ENCODE measurements around the gene MAP3K5. TPM values are rescaled to one million over a fixed set of nuclear protein-coding genes. Genes with fewer than 3 reads are reported as not detected.

The MAP3K5 gene
- polyA plus RNA-seq, 3 donors = 6.0 to 8.4 (median 6.6) TPM

DNA sequence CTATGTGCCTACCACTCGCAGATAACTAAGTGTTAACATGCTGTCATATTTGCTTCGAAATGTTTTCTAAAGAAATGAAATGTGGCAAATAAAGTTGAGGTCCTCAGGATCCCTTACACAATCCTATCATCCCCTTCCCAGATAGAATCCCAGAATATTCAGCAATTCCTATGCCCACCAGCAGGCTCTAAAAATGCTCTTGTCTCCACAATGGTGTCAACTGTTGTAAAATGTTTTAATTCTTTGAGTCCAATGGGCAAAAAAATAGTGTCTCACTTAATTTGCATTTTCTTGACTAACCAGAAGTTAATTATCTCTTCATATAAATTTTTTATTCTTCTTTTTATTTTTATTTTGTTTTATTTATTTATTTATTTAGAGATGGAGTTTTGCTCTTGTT is 138.2 kb downstream of the MAP3K5 start:
- DNase-seq = no peak

GRCh38 chr6:136652656-136653055 is 139.6 kb downstream of the MAP3K5 start:
- DNase-seq = no peak

DNA sequence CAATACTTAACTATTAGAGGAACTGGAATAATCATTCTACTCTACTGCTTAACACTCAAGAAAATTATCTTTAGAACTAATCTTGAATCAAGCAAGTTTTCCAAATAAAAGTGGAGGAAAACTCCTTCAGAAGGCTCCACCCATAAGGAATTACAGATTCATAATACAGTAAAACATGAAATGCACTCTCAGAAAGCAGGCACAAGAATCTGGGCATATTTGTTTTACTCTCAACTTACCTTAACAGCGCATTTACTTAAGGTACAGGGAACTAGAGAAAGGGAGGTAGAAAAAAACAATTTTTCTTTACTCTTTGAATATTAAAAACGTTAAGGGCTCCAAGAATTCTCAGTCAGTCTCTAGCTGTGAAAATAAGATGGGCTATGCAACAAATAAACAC is 140.3 kb downstream of the MAP3K5 start:
- DNase-seq = no peak

DNA sequence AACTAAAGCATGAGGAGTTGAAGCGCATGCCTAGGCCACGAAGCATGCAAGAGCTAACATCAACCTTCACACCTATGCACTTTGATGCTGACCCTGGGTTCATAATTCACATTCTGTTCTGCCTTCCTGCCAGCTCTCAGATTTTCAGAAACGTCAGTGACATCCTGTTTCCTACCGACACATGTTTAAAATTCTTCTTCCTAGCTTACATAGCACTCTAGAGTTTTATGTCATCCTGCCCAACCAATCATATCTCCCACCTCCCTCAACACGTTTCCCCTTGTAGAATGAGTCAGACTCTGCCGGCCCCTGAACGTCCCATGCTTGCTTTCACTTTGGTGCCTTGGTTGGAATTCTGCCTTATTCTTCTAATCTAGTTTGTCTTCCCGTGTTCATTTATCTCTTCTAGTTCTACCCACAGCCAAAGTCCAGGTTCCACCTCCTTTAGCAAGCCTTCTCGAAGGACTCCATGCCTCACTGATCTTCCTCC is 144.9 kb downstream of the MAP3K5 start:
- no peak for DNase-seq

DNA sequence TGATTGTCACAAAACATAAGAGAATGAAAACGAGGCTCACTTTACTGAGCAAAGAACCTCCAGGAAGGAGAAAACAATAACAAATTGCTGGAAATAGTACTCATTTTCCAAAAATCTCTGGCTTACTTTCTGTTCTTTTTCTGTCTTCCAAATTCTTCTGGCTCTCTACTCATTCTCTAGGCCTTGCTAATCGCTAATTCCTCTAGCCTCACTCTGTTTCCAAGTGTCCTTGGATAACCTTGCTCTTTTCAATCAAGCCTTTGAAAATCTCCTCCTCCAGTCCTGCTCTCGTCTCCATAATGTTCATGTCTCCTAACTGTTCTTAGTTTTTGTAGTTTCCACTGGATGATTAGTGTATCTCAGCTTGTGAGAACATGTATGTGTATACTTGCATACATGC is 145.9 kb downstream of the MAP3K5 start:
- DNase-seq = no peak

GRCh38 chr6:136644597-136644952 is 147.7 kb downstream of the MAP3K5 start:
- no peak for DNase-seq

- peak; percentile 84 for DNase-seq
Measured at GRCh38 chr6:136643850-136644596, 148.3 kb downstream of the MAP3K5 start.

DNA sequence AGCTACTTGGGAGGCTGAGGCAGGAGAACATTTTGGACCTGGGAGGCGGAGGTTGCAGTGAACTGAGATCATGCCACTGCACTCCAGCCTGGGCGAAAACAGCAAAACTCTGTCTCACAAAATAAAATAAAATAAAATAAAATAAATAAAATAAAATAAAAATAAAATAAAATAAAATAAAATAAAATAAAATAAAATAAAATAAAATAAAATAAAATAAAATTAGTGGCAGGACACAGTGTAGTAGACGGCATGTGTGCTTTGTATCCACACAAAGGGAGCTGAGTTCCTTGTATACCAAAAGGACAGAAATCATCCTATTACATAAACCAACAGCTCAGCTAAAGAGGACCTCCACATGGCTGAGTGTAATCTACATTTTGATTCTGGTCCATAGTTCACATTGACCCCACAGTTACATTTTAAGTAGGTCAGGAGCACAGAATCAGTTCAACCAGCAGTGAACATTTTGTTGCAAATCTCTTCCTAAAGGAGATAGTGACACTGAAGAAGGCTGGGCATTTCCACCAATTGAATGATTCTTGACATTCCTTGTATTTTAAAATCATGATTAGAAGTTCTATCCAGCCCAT is 150.3 kb downstream of the MAP3K5 start:
- DNase-seq = no peak

DNA sequence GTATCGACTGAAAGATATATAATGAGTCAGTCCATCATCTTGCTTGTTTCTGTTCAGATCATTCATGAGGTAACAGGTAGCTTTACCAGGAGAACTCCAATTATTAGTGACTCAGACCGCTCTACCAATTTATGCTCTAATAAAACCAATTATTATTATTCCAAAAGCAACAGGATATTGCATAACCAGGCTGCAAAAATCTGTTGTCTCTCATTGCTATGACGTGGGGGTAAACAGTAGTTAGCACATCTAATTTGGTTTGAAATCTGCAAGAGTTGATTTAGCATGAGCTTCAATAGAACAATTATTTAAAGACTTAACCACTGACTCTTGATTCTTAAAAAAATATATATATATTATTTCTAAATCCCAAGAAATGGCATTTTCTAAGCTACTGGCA is 151.1 kb downstream of the MAP3K5 start:
- DNase-seq = no peak

- no peak for DNase-seq
Measured at GRCh38 chr6:136640132-136640915, 152.0 kb downstream of the MAP3K5 start.

DNA sequence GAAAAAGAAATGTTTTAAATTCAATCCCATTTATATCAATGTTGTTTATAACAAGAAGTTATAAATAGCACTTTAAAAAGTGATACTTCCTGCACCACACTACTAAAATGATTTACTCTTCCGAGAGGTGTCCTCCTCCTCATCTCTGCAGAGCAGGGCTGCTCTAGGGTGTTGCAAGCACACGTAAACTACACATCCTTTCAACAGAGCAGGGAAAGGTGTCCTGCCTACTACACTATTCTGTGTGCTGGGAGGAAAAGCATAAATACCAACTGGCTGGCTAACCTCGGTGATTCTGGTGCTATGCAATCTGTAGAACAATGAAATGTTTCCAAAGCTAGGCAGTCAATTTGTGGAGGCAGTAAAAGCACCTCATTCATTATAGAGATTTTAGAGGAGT is 152.6 kb downstream of the MAP3K5 start:
- DNase-seq = no peak

DNA sequence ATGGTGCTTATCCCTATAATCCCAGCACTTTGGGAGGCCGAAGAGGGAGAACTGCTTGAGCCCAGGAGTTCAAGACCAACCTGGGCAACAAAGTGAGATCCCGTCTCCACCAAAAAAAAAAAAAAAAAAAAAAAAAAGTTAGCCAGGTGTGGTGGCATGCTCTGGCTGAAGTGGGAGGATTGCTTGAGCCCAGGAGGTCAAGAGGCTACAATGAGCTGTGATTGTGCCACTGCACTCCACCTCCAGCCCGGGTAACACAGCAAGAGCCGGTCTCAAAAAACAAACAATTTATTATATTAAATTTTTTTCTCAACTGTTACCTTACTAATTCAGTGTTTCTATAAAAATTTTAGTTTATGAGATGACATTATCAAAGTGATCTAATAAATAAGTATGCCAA is 156.7 kb downstream of the MAP3K5 start:
- DNase-seq = no peak

DNA sequence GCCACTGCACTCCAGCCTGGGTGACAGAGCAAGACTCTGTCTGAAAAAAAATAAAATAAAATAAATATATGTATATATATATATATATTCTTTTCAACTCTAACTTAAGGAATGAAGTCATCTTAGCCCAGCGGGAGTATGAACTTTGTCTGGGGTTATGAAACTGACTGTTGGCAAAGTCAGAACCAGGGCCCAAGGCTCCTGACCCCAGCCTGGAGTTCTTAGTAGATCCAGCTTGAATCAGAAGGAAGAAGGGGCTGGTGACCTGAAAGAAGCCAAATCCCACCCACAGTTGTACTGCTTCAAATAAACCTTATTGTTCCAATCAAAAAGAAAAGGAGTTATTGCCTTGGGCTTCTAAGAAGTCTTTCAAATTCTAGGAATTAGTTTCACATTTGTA is 158.9 kb downstream of the MAP3K5 start:
- no peak for DNase-seq

DNA sequence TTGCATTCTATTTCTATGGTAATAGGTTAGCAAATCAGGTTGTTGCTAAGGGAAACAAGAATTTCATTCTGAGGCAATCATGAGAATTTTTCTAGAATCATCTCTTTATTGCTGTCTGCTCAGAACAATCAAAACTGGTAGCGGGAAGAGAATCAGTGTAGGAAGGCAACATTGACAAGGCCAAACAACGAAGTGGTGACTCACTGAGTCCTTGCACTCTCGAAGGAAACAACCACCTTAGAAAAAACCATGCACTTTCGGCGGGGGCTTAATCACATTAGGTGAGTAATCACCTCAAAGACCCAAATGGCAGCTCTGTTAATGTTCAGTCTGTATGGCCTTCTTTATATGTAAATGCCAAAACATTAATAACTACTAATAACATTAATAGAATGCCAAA is 163.3 kb downstream of the MAP3K5 start:
- no peak for DNase-seq

GRCh38 chr6:136627191-136627590 is 165.1 kb downstream of the MAP3K5 start:
- no peak for DNase-seq

DNA sequence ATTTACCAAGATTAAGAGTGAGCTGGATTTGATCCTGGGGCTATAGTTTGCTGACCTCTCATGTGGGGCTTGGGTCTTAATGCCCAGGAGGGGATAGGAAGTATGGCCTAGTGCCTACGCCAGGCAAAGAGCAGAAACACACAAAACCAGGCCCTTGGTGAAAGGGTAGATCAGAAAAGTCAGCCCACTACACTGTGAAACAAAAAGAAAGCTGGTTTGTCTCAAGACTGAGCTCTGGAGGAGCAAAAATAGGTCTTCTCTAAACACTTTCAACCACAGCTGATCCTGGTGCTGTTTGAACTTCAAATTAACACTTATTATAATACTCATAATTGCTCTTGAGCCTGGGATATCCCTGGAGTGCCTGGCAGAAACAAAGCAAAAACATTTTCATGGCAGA is 167.0 kb downstream of the MAP3K5 start:
- no peak for DNase-seq

DNA sequence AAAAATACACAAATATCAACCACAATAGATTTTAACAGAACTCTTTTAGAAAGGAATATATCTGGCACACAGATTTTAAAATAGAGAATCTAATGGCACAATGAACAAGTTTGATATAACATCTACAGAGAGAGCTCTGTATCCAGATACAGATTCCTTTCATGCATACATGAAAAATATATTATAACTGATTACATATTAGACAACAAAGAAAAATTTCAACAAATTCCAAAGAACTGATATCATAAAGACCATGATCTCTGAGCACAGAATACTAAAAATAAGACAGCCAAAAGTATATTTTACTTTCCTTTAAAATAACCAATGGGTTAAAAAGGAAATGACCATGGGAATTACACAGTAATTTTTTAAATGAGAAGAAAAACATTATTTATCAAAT is 167.9 kb downstream of the MAP3K5 start:
- no peak for DNase-seq

DNA sequence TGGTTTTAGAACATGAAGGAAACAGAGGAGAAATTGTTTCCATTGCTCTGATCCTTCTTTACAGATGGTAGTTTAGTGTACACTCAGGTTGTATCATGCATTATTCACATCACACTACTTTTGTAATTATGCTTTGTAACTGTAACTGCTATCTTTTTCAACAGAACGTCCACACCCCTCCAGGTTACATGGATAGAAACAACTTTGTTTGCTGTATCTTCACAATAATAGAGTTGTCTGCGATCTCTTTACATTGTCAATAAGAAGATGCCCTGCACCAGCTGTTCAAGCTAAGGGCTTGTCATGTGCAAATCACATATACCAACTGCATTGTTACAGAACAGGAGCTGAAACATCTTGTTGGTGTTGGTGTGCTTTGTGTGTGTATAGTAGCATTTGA is 174.2 kb downstream of the MAP3K5 start:
- DNase-seq = no peak

GRCh38 chr6:136616527-136616926 is 175.8 kb downstream of the MAP3K5 start:
- DNase-seq = no peak

DNA sequence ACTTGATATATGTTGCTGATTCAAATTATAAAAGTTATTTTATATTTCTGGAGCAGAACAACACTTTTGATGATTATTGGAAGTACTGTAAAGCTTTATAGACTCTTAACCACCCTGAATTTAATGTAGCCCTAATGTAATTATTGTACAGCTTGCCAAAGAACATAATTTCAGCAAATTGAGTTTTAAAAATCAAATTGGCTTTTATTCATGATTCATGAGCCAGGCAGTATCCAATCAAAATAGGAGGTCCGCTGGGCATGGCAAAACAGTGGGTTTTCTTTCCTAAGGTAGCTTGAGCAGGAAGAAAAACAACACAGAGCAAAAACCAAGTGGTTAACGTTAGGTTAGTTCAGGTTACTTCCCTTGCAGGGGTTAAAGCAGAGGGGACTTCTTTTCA is 177.3 kb downstream of the MAP3K5 start:
- DNase-seq = no peak

- no peak for DNase-seq
Measured at GRCh38 chr6:136614350-136614749, 177.9 kb downstream of the MAP3K5 start.

DNA sequence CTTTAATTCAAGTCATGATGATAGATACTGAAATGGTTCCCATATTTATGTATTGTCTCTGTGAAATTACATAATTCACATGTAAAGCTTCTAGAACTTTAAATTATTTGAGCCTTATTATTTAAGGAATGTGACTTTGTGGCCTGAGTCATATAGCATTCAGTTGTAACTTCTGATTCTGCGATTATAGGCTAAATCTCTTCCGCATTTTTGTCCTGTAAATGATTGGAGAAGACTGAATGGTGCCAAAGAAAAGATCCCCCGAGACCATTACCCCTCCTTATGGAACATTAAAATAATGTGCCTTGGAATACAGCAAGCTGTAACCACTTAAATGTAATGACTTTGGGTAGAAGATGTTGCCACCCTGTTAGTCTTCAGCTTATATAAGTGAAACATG is 178.8 kb downstream of the MAP3K5 start:
- no peak for DNase-seq
